MCF 10A (cell line): Measurements from ENCODE around the gene CXorf65. TPM values are rescaled to one million over a fixed set of nuclear protein-coding genes. Genes with fewer than 3 reads are reported as not detected.

Source experiments
- BruUV-seq: library from RNA; stranded (reverse); fragments of 400-500 nt; replicated peaks from 2 replicates; lab custom pipeline; 2021; lab: Mats Ljungman, UMichigan
- CTCF ChIA-PET: fragments of 300-600 bp; sonication (Branson Sonifier 250); formaldehyde crosslinking; extraction: SDS; loops from one replicate; lab custom pipeline; 2021; ENCODE audit warnings: antibody characterized with exemption, inconsistent platforms; lab: Yijun Ruan, JAX
- POLR2A ChIA-PET: fragments of 300-600, 350-650 bp; sonication (Branson Sonifier 250); formaldehyde crosslinking; extraction: SDS; loops from one replicate; lab custom pipeline; 2020; ENCODE audit warnings: antibody characterized with exemption, inconsistent platforms; lab: Yijun Ruan, JAX
- DNase-seq: peaks from one replicate; pipeline ENCODE4 v3.0.0-alpha.2; 2018; ENCODE audit not compliant: unreplicated experiment
- H3K27ac Mint-ChIP-seq: one replicate; pipeline ENCODE4 v1.8.0; 2022; ENCODE audit warnings: mild to moderate bottlenecking, low read depth, mixed read lengths; ENCODE audit not compliant: unreplicated experiment
- H3K27me3 Mint-ChIP-seq: one replicate; pipeline ENCODE4 v1.8.0; 2022; ENCODE audit warnings: mixed read lengths; ENCODE audit not compliant: insufficient read depth, unreplicated experiment
- H3K36me3 Mint-ChIP-seq: one replicate; pipeline ENCODE4 v1.8.0; 2022; ENCODE audit warnings: mild to moderate bottlenecking, moderate library complexity, mixed read lengths; ENCODE audit not compliant: insufficient read depth, unreplicated experiment
- H3K4me1 Mint-ChIP-seq: one replicate; pipeline ENCODE4 v1.8.0; 2022; ENCODE audit warnings: mixed read lengths; ENCODE audit not compliant: insufficient read depth, unreplicated experiment
- H3K4me3 Mint-ChIP-seq: one replicate; pipeline ENCODE4 v1.8.0; 2022; ENCODE audit warnings: mild to moderate bottlenecking, moderate library complexity, mixed read lengths; ENCODE audit not compliant: unreplicated experiment
- H3K9me3 Mint-ChIP-seq: one replicate; pipeline ENCODE4 v1.8.0; 2022; ENCODE audit warnings: mixed read lengths; ENCODE audit not compliant: unreplicated experiment
- CTCF ChIP-seq: fragments of 200-600 bp; IDR thresholded peaks from one replicate; pipeline ENCODE4 v1.8.0; 2022; ENCODE audit warnings: antibody characterized with exemption, mild to moderate bottlenecking; ENCODE audit not compliant: unreplicated experiment
- intact Hi-C: fragments of 100-400 bp; cut with micrococcal nuclease; formaldehyde crosslinking; loops from 2 replicates; pipeline ENCODE4 v1.14.1; 2022
- total RNA-seq: library from RNA; stranded (reverse); gene quantifications from 2 replicates; pipeline ENCODE4 v1.2.3, GENCODE V29; 2022

Gene CXorf65
- total RNA-seq, 1 experiment from 2014 or later = not detected

DNA sequence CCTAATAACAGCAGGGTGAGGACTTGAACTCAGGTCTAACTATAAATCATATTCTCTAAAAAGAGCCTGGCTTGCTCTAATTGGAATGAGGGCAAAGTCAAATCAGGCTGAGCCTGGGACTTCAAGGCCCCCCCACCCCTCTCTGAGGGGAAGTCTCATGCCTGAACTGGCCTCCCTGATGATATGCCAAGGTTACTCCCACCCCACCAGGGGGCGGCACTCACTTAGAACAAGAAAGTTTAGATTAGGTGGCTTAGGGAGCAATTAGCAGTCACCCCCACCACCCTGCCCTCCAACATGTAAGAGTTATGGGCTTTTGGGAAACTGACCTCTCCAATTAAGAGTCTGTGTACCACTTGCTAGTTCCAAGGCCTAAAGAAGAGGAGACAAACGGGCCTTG lies 8.2 kb downstream of the CXorf65 start:
- POLR2A ChIA-PET = no interaction called here
- H3K4me1 Mint-ChIP-seq = no peaks in the 10 kb centered on the region
- no peaks in the 10 kb centered on the region for H3K36me3 Mint-ChIP-seq
- intact Hi-C loops = no loop called here
- no peak overlapping the region for H3K27ac Mint-ChIP-seq
- H3K9me3 Mint-ChIP-seq = no peaks in the 10 kb centered on the region
- peak; percentile 21 for TF ChIP-seq CTCF
- no TSS peak for BruUV-seq
- CTCF ChIA-PET = no interaction called here
- H3K27me3 Mint-ChIP-seq = peaks cover 56% of the 10 kb centered on the region
- DNase-seq = peak; percentile 43
- H3K4me3 Mint-ChIP-seq = no peak overlapping the region

DNA sequence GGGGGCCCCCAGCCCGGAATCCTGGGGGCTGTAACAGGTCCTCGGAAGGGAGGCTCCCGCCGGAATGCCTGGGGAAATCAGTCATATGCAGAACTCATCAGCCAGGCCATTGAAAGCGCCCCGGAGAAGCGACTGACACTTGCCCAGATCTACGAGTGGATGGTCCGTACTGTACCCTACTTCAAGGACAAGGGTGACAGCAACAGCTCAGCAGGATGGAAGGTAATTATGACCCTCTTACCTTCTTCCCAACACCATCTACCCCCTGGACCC lies 9.8 kb downstream of the CXorf65 start:
- BruUV-seq = no TSS peak
- DNase-seq = no peak
- Mint-ChIP-seq H3K4me1 (no peaks in the 10 kb centered on the region), H3K27ac (no peak overlapping the region), H3K9me3 (no peaks in the 10 kb centered on the region), H3K36me3 (no peaks in the 10 kb centered on the region), H3K27me3 (peaks cover 66% of the 10 kb centered on the region), H3K4me3 (peak overlapping the region; percentile 82)
- CTCF ChIA-PET = no interaction called here
- intact Hi-C loops = no loop called here
- POLR2A ChIA-PET = interaction anchor here (1.0 to 1.3 kb wide), 3 partner anchors 21 to 34 kb away, joined by 3 to 5 read pairs (median 4); partner anchors contain the start of gene MED12
- no peak for TF ChIP-seq CTCF

DNA sequence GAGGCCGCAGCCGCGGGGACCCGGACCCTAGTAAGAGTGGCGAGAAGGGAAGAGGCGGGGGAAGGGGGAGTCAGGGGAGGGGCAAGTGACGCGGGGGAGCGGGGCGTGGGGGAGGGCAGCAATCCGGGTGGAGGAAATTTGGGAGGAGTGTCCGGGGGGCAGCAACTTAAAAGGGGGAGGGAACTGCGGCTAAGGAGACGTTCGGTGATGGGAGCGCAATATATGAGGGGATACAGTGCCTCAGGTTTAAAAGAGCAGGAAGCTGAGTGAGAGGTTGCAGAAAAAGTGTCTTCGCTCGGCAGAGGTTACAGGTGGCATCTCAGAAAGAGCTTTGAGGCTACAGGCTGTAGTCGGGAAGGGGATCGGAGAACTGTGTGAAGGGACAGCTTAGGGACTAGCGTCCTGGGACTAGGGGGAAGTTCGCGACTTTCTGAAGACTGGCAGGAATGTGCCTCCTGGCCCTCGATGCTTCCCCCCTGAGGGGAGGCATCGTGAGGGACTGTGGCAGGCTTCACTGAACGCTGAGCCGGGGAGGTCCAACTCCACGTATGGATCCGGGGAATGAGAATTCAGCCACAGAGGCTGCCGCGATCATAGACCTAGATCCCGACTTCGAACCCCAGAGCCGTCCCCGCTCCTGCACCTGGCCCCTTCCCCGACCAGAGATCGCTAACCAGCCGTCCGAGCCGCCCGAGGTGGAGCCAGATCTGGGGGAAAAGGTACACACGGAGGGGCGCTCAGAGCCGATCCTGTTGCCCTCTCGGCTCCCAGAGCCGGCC lies 10.4 kb downstream of the CXorf65 start:
- no peak for TF ChIP-seq CTCF
- BruUV-seq = TSS peak; percentile 33
- DNase-seq = peak; percentile 34
- Mint-ChIP-seq H3K36me3 (no peaks in the 10 kb centered on the region), H3K4me1 (no peaks in the 10 kb centered on the region), H3K4me3 (peak overlapping the region; percentile 82), H3K9me3 (no peaks in the 10 kb centered on the region), H3K27me3 (peaks cover 66% of the 10 kb centered on the region), H3K27ac (peak overlapping the region; percentile 84)
- CTCF ChIA-PET = no interaction called here
- intact Hi-C loops = no loop called here
- POLR2A ChIA-PET = interaction anchor here (0.7 to 1.3 kb wide), 4 partner anchors 22 to 84 kb away, joined by 3 to 5 read pairs (median 4); partner anchors contain the start of gene MED12

- POLR2A ChIA-PET = interaction anchor here (0.7 to 1.3 kb wide), 4 partner anchors 22 to 85 kb away, joined by 3 to 5 read pairs (median 4); partner anchors contain the start of gene MED12
- DNase-seq = peak; percentile 77
- intact Hi-C loops = no loop called here
- no peak for TF ChIP-seq CTCF
- CTCF ChIA-PET = no interaction called here
- Mint-ChIP-seq H3K4me1 (no peaks in the 10 kb centered on the region), H3K36me3 (no peaks in the 10 kb centered on the region), H3K9me3 (no peaks in the 10 kb centered on the region), H3K27ac (peak within 1 kb of the TSS; percentile 84), H3K27me3 (peaks cover 65% of the 10 kb centered on the region), H3K4me3 (peak within 1 kb of the TSS; percentile 82)
- BruUV-seq = no TSS peak
Observed at GRCh38 chrX:71095555-71095980, 11.0 kb downstream of the CXorf65 start, which contains the start of gene FOXO4. Gene FOXO4, plus strand, starts transcription at chrX:71095851. Its CDS starts 678 bp downstream, at chrX:71096529.
